ENCODE results near the gene TNIP2.
A peak's percentile ranks its signal among the peaks of the same experiment; 100 is the strongest.

Gene TNIP2

GRCh38 chr4:2714918-2715317, 41.2 kb downstream of the TNIP2 start:
- no peak for DNase-seq

GRCh38 chr4:2714061-2714770, 41.9 kb downstream of the TNIP2 start:
- peak; percentile 68 for DNase-seq

- DNase-seq: no peak
Measured at GRCh38 chr4:2713337-2713736, 42.8 kb downstream of the TNIP2 start.

GRCh38 chr4:2712261-2712842, 43.8 kb downstream of the TNIP2 start:
- no peak for DNase-seq

- DNase-seq: no peak
Measured at GRCh38 chr4:2702770-2703169, 53.4 kb downstream of the TNIP2 start.

- DNase-seq: no peak
Measured at GRCh38 chr4:2702361-2702760, 53.8 kb downstream of the TNIP2 start.

- DNase-seq: no peak
Measured at GRCh38 chr4:2700031-2700430, 56.1 kb downstream of the TNIP2 start.

- no peak for DNase-seq
Measured at GRCh38 chr4:2699534-2699933, 56.6 kb downstream of the TNIP2 start.

GRCh38 chr4:2698951-2699505, 57.1 kb downstream of the TNIP2 start:
- DNase-seq: no peak

GRCh38 chr4:2698504-2698903, 57.6 kb downstream of the TNIP2 start:
- DNase-seq: no peak

- DNase-seq: no peak
Measured at GRCh38 chr4:2697995-2698414, 58.1 kb downstream of the TNIP2 start.

- DNase-seq: no peak
Measured at GRCh38 chr4:2696423-2696822, 59.7 kb downstream of the TNIP2 start.

GRCh38 chr4:2695346-2696060, 60.6 kb downstream of the TNIP2 start:
- no peak for DNase-seq

GRCh38 chr4:2694691-2695090, 61.4 kb downstream of the TNIP2 start:
- no peak for DNase-seq

GRCh38 chr4:2691952-2692435, 64.1 kb downstream of the TNIP2 start:
- DNase-seq: no peak
